ENCODE measurements around the gene CTNNBL1.

Gene CTNNBL1

GRCh38 chr20:37801921-37802320 is 108.1 kb downstream of the CTNNBL1 start:
- no peak for TF ChIP-seq CTCF (conservative IDR thresholded peaks at IDR 0.05; ENCODE audit: low read depth, low read length)
- no peaks in the 10 kb centered on the region for H3K4me1 ChIP-seq (ENCODE audit: low read depth, poor library complexity, severe bottlenecking)
- no peaks in the 10 kb centered on the region for H4K20me1 ChIP-seq (ENCODE audit: insufficient read depth)
- no peak overlapping the region for H3K4me2 ChIP-seq
- no peaks in the 10 kb centered on the region for H3K27me3 ChIP-seq (ENCODE audit: insufficient read depth, low read depth)
- H2AFZ ChIP-seq (ENCODE audit: low read depth): no peak overlapping the region
- no peak overlapping the region for H3K27ac ChIP-seq
- no peaks in the 10 kb centered on the region for H3K36me3 ChIP-seq (ENCODE audit: insufficient read depth)
- H3K79me2 ChIP-seq (ENCODE audit: insufficient read depth, low read depth): no peaks in the 10 kb centered on the region
- H3K4me3 ChIP-seq (IDR thresholded peaks at IDR 0.05; ENCODE audit: insufficient read depth, low read depth, low read length): no peak overlapping the region
- no peak overlapping the region for H3K9ac ChIP-seq

DNA sequence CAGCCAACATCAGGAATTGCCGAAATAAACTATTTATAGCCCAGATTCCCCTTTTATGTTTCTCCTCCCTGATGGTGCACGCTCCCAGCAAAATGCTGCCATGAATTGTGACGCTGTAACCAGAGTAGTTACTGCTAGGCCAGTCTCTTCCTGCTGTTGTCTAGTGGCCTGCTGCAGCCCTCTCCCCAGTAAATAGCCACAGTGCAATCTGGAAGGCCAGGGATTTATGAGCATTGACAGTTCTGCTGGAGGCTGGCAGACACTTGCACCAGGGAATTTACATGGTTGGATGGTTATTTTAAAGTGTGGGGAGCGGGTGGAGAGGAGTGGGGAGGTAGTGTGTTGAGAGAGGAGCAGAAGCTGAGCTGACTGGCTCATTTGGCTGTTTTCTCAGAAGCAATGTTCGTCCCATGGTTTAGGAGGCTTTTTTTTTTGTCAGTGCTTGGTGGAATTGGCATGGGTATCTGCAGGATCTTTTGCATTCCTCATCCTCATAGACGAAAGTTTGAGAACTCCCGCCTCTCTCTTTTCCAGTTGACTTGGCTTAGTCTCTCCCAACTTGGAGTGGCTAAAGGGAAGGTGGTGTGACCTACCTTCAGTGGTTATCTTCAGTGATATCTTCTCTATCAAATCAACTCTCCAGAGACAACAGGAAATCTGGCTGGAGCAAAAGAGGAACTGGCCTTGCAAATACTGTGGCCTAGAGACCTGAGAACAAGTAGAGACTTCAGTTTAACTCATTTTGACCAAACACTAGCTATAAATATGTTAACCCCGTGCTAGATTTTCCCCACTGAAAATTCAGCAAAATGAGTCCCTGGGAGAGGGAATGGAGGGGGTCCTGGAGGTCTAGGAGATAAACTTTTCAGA is 109.8 kb downstream of the CTNNBL1 start:
- H3K9ac ChIP-seq: no peak overlapping the region
- no peaks in the 10 kb centered on the region for H3K36me3 ChIP-seq (ENCODE audit: insufficient read depth)
- H3K4me3 ChIP-seq (IDR thresholded peaks at IDR 0.05; ENCODE audit: insufficient read depth, low read depth, low read length): no peak overlapping the region
- no peaks in the 10 kb centered on the region for H3K4me1 ChIP-seq (ENCODE audit: low read depth, poor library complexity, severe bottlenecking)
- H3K27me3 ChIP-seq (ENCODE audit: insufficient read depth, low read depth): no peaks in the 10 kb centered on the region
- no peaks in the 10 kb centered on the region for H4K20me1 ChIP-seq (ENCODE audit: insufficient read depth)
- TF ChIP-seq CTCF (conservative IDR thresholded peaks at IDR 0.05; ENCODE audit: low read depth, low read length): no peak
- H3K4me2 ChIP-seq: no peak overlapping the region
- H3K27ac ChIP-seq: no peak overlapping the region
- H3K79me2 ChIP-seq (ENCODE audit: insufficient read depth, low read depth): no peaks in the 10 kb centered on the region
- H2AFZ ChIP-seq (ENCODE audit: low read depth): no peak overlapping the region

DNA sequence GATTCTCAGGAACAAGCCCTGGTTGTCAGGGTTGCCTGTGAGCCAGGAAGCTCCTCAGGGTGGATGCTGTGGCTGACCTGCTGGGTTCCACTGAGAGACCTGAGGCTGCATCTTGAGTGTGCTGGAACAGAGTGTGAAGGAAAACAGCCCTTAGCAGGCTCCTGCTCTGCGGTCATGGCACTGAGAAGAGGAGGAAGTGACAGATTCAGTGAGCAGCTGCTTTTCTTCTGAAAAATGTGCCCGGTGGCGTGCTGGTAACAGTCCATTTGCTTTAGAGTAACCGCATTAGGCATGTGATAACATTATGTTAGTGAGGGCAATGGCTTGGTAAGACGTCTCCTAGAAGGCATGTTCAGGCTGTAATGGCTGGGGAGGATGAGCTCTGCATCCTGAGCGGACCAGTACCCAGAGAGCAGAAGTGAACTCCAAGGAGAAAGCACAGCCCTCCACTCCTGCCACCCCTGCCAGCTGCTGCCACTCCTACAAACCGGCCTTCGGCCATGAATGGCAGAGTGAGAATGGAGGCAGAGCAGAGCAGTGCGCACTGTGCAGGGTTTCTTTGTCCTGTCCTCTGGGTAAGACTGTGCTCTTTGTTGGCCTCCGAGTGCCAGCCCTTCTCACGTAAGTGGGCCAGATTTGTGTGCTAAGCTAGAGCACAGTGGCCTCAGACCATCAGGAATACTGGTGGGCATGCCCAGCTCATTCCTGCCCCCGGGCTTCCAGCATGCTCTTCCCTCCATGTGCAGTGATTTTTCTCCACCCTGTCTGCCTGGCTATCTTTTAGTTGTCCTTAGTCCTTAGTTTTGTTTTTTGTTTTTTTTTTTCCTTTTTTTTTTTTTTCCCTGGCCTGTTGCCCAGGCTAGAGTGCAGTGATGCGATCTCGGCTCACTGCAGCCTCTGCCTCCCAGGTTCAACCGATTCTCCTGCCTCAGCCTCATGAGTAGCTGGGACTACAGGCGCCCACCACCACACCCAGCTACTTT is 111.0 kb downstream of the CTNNBL1 start:
- Histone ChIP-seq H3K4me2 (no peak overlapping the region), H3K9ac (no peak overlapping the region)

More for the DNA sequence above, 111.0 kb downstream of the CTNNBL1 start:
- Histone ChIP-seq H2AFZ (ENCODE audit: low read depth) (no peak overlapping the region), H4K20me1 (ENCODE audit: insufficient read depth) (no peaks in the 10 kb centered on the region), H3K27me3 (ENCODE audit: insufficient read depth, low read depth) (no peaks in the 10 kb centered on the region), H3K79me2 (ENCODE audit: insufficient read depth, low read depth) (no peaks in the 10 kb centered on the region), H3K27ac (no peak overlapping the region), H3K4me1 (ENCODE audit: low read depth, poor library complexity, severe bottlenecking) (no peaks in the 10 kb centered on the region), H3K4me3 (IDR thresholded peaks at IDR 0.05; ENCODE audit: insufficient read depth, low read depth, low read length) (no peak overlapping the region), H3K36me3 (ENCODE audit: insufficient read depth) (no peaks in the 10 kb centered on the region)
- no peak for TF ChIP-seq CTCF (conservative IDR thresholded peaks at IDR 0.05; ENCODE audit: low read depth, low read length)
